ENCODE data around the gene BCORL1.
A peak's percentile ranks its signal among the peaks of the same experiment; 100 is the strongest.

BCORL1 gene

GRCh38 chrX:130055899-130056298 lies 73.5 kb downstream of the BCORL1 start:
- H3K4me1 ChIP-seq (ENCODE audit: control insufficient read depth, insufficient read depth, low read length, unreplicated experiment): no peaks in the 10 kb centered on the region
- no peaks in the 10 kb centered on the region for H3K79me2 ChIP-seq (ENCODE audit: control insufficient read depth, insufficient read depth, low read length, unreplicated experiment)
- no peaks in the 10 kb centered on the region for H3K36me3 ChIP-seq (ENCODE audit: insufficient read depth, low read length)
- no peak overlapping the region for H3K27ac ChIP-seq (ENCODE audit: low read depth, low read length)
- H3K4me3 ChIP-seq (ENCODE audit: low read depth, low read length): no peak overlapping the region
- H2AFZ ChIP-seq (ENCODE audit: low read length, unreplicated experiment): no peak overlapping the region
- H3K27me3 ChIP-seq (ENCODE audit: insufficient read depth, low read length): no peaks in the 10 kb centered on the region

DNA sequence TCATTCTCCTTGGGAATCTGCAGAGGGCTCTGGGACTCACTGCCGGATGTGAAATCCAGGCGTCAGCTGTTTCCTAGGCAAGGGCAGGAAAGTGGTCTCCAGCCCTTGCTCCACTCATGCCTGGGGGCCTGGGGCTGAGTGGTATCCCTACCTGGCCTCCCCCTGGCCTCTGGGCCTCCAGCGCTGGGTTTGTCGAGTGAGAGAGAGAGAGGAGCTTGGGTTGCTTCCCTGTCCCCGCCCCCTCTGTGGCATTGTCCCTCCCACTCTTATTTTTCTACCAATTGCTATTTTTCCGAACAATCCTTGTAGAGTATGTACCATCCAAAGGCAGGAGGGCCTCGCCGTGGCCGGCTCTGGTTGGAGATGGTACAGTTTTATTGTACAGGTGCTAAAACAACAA lies 74.8 kb downstream of the BCORL1 start:
- Histone ChIP-seq H3K36me3 (ENCODE audit: insufficient read depth, low read length) (no peaks in the 10 kb centered on the region), H3K79me2 (ENCODE audit: control insufficient read depth, insufficient read depth, low read length, unreplicated experiment) (no peaks in the 10 kb centered on the region), H3K27me3 (ENCODE audit: insufficient read depth, low read length) (no peaks in the 10 kb centered on the region), H3K4me1 (ENCODE audit: control insufficient read depth, insufficient read depth, low read length, unreplicated experiment) (no peaks in the 10 kb centered on the region), H3K27ac (ENCODE audit: low read depth, low read length) (no peak overlapping the region), H3K4me3 (ENCODE audit: low read depth, low read length) (no peak overlapping the region), H2AFZ (ENCODE audit: low read length, unreplicated experiment) (no peak overlapping the region)

DNA sequence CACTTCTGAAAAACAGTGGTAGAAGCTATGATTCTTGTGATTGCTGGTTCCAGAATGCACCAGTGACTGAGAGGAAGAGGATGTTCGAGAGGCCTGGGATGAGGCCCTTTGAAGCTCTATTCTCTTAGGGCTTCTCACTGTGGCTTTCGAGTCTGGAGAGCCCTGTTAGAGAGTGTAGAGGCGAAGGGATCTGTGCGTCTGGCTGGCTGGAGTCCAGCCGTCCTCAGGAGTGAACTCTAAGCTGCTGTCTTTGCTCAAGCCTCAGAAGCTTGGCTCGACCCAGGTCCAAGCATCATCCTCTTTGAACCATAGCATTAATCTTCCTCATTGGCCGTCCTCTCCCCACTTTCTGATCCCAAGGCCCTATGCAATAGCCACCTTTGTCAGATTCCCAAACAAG lies 76.2 kb downstream of the BCORL1 start:
- Histone ChIP-seq H3K36me3 (ENCODE audit: insufficient read depth, low read length) (no peaks in the 10 kb centered on the region), H3K27me3 (ENCODE audit: insufficient read depth, low read length) (no peaks in the 10 kb centered on the region), H3K27ac (ENCODE audit: low read depth, low read length) (no peak overlapping the region), H3K79me2 (ENCODE audit: control insufficient read depth, insufficient read depth, low read length, unreplicated experiment) (no peaks in the 10 kb centered on the region), H2AFZ (ENCODE audit: low read length, unreplicated experiment) (no peak overlapping the region), H3K4me3 (ENCODE audit: low read depth, low read length) (no peak overlapping the region), H3K4me1 (ENCODE audit: control insufficient read depth, insufficient read depth, low read length, unreplicated experiment) (no peaks in the 10 kb centered on the region)

DNA sequence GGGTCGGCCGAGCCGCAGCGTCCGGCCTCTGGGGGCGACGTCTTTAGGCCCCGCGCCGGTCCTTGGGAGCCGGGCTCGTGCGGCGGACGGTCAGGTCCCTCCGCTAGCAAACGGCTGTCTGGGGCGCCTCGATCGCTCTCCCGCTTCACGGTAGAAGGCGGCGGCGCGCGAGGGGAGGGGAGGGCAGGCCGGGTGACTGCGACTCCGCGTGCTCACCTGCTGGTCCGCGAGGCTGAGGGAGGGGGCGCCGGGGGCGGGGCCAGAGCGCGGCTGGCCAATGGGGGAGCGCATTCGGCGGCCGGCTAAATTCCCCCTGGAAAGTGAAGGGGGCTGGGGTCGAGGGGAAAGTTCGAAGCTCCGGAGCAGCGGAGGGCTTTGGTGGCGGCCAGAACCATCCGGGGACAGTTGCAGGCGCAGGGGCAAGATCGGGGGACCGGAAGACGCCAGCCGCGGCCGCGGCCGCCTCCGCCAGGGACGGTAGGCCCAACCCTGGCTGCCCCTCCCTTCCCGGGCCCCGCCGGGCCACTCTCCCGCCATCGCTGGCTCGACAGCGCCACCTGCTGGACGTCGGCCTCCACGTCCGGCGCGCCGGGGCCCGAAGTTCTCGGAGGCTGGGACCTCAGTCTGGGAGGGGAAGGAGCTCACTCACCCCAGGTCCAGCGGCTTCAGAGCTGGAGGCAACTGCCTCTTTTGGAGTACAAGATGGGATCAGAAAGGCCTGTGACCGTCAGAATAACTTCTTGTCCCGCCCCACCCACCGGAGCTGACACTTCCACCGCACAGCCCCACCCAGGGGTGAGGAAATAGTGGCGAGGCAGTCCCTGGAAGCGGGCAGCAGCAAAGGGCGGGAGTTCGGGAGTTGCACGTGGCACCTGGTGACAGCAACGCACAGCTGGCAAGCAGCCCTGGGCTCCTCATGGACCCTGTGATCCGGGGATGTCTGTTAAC lies 78.0 kb downstream of the BCORL1 start:
- Histone ChIP-seq H3K27ac (ENCODE audit: low read depth, low read length) (0 out of 2 replicates have a peak overlapping the region, but pooled peaks have one; percentile 47), H3K4me1 (ENCODE audit: control insufficient read depth, insufficient read depth, low read length, unreplicated experiment) (no peaks in the 10 kb centered on the region), H3K4me3 (ENCODE audit: low read depth, low read length) (peak overlapping the region; percentile 74), H3K27me3 (ENCODE audit: insufficient read depth, low read length) (no peaks in the 10 kb centered on the region), H3K79me2 (ENCODE audit: control insufficient read depth, insufficient read depth, low read length, unreplicated experiment) (no peaks in the 10 kb centered on the region), H2AFZ (ENCODE audit: low read length, unreplicated experiment) (peak overlapping the region; percentile 50), H3K36me3 (ENCODE audit: insufficient read depth, low read length) (no peaks in the 10 kb centered on the region)

DNA sequence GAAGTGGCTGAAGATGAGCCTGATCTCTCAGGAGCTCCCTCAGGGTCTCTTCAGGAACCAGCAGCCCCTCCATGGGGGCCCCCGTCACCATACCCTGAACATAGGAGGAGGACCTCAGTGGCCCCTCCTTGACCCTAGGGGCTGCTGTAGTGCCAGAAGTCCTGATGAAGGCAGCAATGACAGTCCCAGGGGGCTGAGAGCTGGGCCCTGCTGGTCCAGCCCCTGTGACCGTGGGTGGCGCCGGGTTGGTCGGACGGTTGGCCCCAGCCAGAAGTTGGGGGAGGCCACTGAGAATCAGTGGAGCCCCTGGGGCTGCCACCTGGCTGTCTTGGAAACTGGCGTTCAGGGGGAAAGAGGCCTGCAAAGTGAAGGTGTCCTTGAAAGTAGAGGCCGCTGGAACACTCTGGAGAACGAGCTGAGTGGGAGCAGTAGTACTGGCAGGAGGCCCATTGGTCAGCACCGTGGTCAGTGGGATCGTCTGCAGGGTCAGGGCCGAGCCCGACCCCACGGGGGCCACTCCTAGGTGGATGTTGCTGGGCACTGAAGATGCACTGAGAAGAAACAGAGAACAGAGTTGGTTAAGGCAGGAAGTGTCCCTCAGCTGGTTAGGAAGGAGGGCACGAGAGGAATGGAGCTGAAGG lies 84.7 kb downstream of the BCORL1 start:
- Histone ChIP-seq H2AFZ (ENCODE audit: low read length, unreplicated experiment) (no peak overlapping the region), H3K4me3 (ENCODE audit: low read depth, low read length) (no peak overlapping the region), H3K36me3 (ENCODE audit: insufficient read depth, low read length) (no peaks in the 10 kb centered on the region), H3K27ac (ENCODE audit: low read depth, low read length) (no peak overlapping the region), H3K27me3 (ENCODE audit: insufficient read depth, low read length) (no peaks in the 10 kb centered on the region), H3K4me1 (ENCODE audit: control insufficient read depth, insufficient read depth, low read length, unreplicated experiment) (no peaks in the 10 kb centered on the region), H3K79me2 (ENCODE audit: control insufficient read depth, insufficient read depth, low read length, unreplicated experiment) (no peaks in the 10 kb centered on the region)

DNA sequence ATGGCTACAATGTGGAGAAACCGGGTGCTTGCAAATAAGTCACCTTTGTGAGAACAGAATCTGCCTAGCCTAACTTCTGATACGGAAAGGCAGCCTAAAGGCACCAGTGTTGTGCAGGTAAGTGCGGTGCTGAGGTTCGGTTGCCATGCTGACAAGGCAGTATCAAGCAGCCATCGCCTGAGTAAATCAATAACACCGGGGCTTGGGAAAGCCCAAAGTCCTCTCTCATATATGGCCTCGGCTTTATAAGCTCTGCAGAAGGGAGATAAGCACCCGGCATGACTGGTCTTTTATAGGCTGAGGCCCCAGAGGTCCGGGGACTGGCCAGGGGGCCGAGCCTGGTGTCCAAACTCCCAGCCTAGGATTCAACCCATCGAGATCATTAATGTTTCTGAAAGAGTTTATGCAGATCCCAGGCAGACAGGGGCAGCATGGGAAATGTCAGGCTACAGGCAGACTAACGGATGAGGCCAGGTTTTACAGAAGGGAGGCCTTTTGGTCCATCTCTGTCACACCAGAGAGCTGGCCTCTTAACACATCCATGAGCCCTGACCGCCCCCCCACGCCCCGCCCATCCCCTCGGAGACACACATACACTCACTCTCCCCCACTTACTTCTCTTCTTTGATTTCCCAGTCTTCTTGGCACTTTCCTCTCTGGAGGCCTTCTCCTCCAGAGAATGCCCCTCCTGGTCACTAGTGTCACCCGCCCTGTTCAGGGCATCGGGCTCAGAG lies 89.3 kb downstream of the BCORL1 start:
- Histone ChIP-seq H3K27me3 (ENCODE audit: insufficient read depth, low read length) (no peaks in the 10 kb centered on the region), H3K4me3 (ENCODE audit: low read depth, low read length) (no peak overlapping the region), H2AFZ (ENCODE audit: low read length, unreplicated experiment) (no peak overlapping the region), H3K27ac (ENCODE audit: low read depth, low read length) (no peak overlapping the region), H3K79me2 (ENCODE audit: control insufficient read depth, insufficient read depth, low read length, unreplicated experiment) (peaks cover 4% of the 10 kb centered on the region), H3K4me1 (ENCODE audit: control insufficient read depth, insufficient read depth, low read length, unreplicated experiment) (no peaks in the 10 kb centered on the region), H3K36me3 (ENCODE audit: insufficient read depth, low read length) (no peaks in the 10 kb centered on the region)

DNA sequence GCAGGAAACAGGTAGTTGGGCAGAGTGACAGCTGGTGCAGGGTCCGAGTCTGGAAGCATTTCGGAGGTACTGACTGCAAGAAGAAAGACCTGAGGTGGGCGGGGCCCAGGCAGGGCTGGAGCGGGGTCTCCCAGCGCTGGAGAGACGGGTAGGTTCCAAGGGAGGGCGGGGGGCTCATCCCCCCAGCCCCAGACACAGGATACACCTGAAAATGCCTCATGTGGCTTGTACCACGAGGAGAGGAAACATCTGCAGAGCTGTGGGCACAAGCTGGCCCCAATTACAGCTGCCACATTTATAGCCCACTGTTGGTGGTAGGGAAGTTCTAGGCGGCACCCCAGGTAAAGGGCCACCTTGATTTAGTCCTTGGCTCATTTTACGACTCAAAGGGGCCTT lies 89.9 kb downstream of the BCORL1 start:
- H3K79me2 ChIP-seq (ENCODE audit: control insufficient read depth, insufficient read depth, low read length, unreplicated experiment): peaks cover 4% of the 10 kb centered on the region
- H3K27ac ChIP-seq (ENCODE audit: low read depth, low read length): no peak overlapping the region
- H3K27me3 ChIP-seq (ENCODE audit: insufficient read depth, low read length): no peaks in the 10 kb centered on the region
- no peaks in the 10 kb centered on the region for H3K36me3 ChIP-seq (ENCODE audit: insufficient read depth, low read length)
- H3K4me3 ChIP-seq (ENCODE audit: low read depth, low read length): no peak overlapping the region
- H2AFZ ChIP-seq (ENCODE audit: low read length, unreplicated experiment): no peak overlapping the region
- H3K4me1 ChIP-seq (ENCODE audit: control insufficient read depth, insufficient read depth, low read length, unreplicated experiment): no peaks in the 10 kb centered on the region

GRCh38 chrX:130075777-130076176 lies 93.3 kb downstream of the BCORL1 start:
- no peak overlapping the region for H3K27ac ChIP-seq (ENCODE audit: low read depth, low read length)
- peaks cover 2% of the 10 kb centered on the region for H3K4me1 ChIP-seq (ENCODE audit: control insufficient read depth, insufficient read depth, low read length, unreplicated experiment)
- no peaks in the 10 kb centered on the region for H3K36me3 ChIP-seq (ENCODE audit: insufficient read depth, low read length)
- H2AFZ ChIP-seq (ENCODE audit: low read length, unreplicated experiment): no peak overlapping the region
- H3K79me2 ChIP-seq (ENCODE audit: control insufficient read depth, insufficient read depth, low read length, unreplicated experiment): peaks cover 4% of the 10 kb centered on the region
- H3K27me3 ChIP-seq (ENCODE audit: insufficient read depth, low read length): no peaks in the 10 kb centered on the region
- H3K4me3 ChIP-seq (ENCODE audit: low read depth, low read length): no peak overlapping the region

DNA sequence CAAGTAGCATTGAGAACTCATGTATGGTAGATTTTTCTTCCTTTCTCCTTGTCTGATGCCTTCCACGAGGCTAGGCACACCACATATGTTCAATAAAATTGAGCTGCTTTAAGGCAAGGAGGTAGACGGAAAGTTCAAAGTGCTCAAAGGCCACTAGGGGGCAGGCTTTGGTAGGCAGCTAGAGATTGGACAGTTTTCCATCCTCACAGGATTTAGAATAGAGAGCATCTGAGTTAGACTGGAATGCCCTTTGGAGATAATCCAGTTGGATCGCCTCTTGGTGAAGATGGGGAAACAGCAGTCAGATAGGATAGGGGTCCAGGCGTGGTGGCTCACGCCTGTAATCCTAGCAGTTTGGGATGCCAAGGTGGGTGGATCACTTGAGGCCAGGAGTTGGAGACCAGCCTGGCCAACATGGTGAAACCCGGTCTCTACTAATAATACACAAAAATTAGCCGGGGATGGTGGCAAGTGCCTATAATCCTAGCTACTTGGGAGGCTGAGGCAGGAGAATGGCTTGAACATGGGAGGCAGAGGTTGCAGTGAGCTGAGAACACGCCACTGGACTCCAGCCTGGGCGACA lies 97.5 kb downstream of the BCORL1 start:
- Histone ChIP-seq H3K79me2 (ENCODE audit: control insufficient read depth, insufficient read depth, low read length, unreplicated experiment) (peaks cover 16% of the 10 kb centered on the region), H3K27ac (ENCODE audit: low read depth, low read length) (no peak overlapping the region), H3K36me3 (ENCODE audit: insufficient read depth, low read length) (no peaks in the 10 kb centered on the region), H3K4me3 (ENCODE audit: low read depth, low read length) (no peak overlapping the region), H3K4me1 (ENCODE audit: control insufficient read depth, insufficient read depth, low read length, unreplicated experiment) (peaks cover 21% of the 10 kb centered on the region), H2AFZ (ENCODE audit: low read length, unreplicated experiment) (no peak overlapping the region), H3K27me3 (ENCODE audit: insufficient read depth, low read length) (no peaks in the 10 kb centered on the region)

- Histone ChIP-seq H3K27ac (ENCODE audit: low read depth, low read length) (0 out of 2 replicates have a peak overlapping the region, but pooled peaks have one; percentile 63), H3K27me3 (ENCODE audit: insufficient read depth, low read length) (no peaks in the 10 kb centered on the region), H3K4me1 (ENCODE audit: control insufficient read depth, insufficient read depth, low read length, unreplicated experiment) (peaks cover 26% of the 10 kb centered on the region), H3K4me3 (ENCODE audit: low read depth, low read length) (no peak overlapping the region), H3K79me2 (ENCODE audit: control insufficient read depth, insufficient read depth, low read length, unreplicated experiment) (peaks cover 17% of the 10 kb centered on the region), H2AFZ (ENCODE audit: low read length, unreplicated experiment) (no peak overlapping the region), H3K36me3 (ENCODE audit: insufficient read depth, low read length) (no peaks in the 10 kb centered on the region)
Measured at GRCh38 chrX:130080791-130081367, 98.4 kb downstream of the BCORL1 start.

Data from ACC112 (cell line).